ENCODE results near the gene EFNA5. TPM values are rescaled to one million over a fixed set of nuclear protein-coding genes. Genes with fewer than 3 reads are reported as not detected.
A peak's percentile ranks its signal among the peaks of the same experiment; 100 is the strongest.

The EFNA5 gene
- total and polyA plus RNA-seq, 10 of the 15 experiments (the other 5 are each of a cell fraction or from before 2014, with no cell fraction given): 0.19 to 12.6 (median 3.9) TPM

DNA sequence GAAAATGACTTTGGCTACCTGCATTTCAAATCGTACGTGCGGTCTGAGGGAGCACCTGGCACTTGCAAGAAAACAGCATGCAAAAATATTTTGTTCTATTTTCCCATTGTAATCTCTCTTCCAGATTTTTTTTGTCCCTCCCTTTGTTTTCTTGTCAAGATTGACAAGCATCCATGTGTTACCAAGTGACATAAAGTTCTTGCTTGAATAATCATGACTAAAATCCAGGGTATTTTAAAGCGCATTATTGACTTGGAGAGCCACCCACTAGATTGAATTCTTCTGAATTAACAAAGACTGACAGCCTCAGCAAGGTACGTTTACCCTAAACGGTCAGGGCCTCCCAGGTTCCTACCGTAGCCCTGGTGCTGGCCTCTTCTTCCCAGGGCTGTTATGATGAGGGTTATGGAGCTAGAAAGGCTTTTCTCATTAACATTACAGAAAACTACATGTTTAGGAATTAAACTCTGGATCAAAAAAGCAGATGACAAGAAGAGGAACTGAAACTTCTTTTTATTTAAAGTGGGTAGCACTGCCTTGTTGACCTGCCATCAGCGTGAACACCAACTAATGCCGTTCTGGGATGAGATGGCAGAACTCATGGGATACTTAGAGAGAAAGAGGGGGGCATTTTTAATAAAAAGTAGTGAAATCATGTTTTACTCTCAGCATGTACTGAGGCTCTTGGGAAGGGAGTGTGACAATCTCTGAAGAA lies 297.0 kb downstream of the EFNA5 start (continued):
- TF ChIP-seq SPI1 (IDR thresholded peaks at IDR 0.05; ENCODE audit: borderline replicate concordance, insufficient read depth, low read depth, low read length): peak; percentile 97
- no peak for TF ChIP-seq SIN3A (IDR thresholded peaks at IDR 0.05; ENCODE audit: low read depth, low read length)
- no peak for TF ChIP-seq CHD4 (IDR thresholded peaks at IDR 0.05)
- no peak for TF ChIP-seq STAT1 (conservative IDR thresholded peaks at IDR 0.05)
- 0 out of 2 replicates have a peak, but pooled peaks have one; percentile 34 for TF ChIP-seq NFIC (IDR thresholded peaks at IDR 0.05; ENCODE audit: low read depth, low read length)
- no peak for TF ChIP-seq CEBPB (IDR thresholded peaks at IDR 0.05; ENCODE audit: borderline replicate concordance in 1 of 2, low read depth in 2 of 2, low read length in 2 of 2)
- 0 out of 2 replicates have a peak, but pooled peaks have one; percentile 9 for TF ChIP-seq NKRF (conservative IDR thresholded peaks at IDR 0.05)
- no peak for TF ChIP-seq HDAC6 (IDR thresholded peaks at IDR 0.05; ENCODE audit: unreplicated experiment)
- TF ChIP-seq BHLHE40 (IDR thresholded peaks at IDR 0.05; ENCODE audit: borderline replicate concordance in 1 of 2, low read depth in 2 of 2, low read length in 1 of 2): peak in 1 of 2 experiments; percentile 21; a peak in 1 of 4 replicates
- peak; percentile 80 for TF ChIP-seq RELB (IDR thresholded peaks at IDR 0.05; ENCODE audit: low read depth)
- 0 out of 2 replicates have a peak, but pooled peaks have one; percentile 9 for TF ChIP-seq RUNX3 (IDR thresholded peaks at IDR 0.05; ENCODE audit: low read length)
- no peak for TF ChIP-seq ZNF384 (IDR thresholded peaks at IDR 0.05; ENCODE audit: borderline replicate concordance, low read depth, low read length)
- TF ChIP-seq, protein P1, sequence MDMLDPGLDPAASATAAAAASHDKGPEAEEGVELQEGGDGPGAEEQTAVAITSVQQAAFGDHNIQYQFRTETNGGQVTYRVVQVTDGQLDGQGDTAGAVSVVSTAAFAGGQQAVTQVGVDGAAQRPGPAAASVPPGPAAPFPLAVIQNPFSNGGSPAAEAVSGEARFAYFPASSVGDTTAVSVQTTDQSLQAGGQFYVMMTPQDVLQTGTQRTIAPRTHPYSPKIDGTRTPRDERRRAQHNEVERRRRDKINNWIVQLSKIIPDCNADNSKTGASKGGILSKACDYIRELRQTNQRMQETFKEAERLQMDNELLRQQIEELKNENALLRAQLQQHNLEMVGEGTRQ (IDR thresholded peaks at IDR 0.05; ENCODE audit: borderline replicate concordance, low read depth, low read length): no peak
- TF ChIP-seq JUND (IDR thresholded peaks at IDR 0.05; ENCODE audit: low read depth, low read length): no peak
- peak; percentile 87 to 89; a peak in 3 of 4 replicates for TF ChIP-seq IKZF2 (IDR thresholded peaks at IDR 0.05)
- peak; percentile 72 for TF ChIP-seq MTA2 (IDR thresholded peaks at IDR 0.05; ENCODE audit: low read depth)
